Activated T-cell treated with anti-CD3 and anti-CD28 coated beads for 24 hours (primary cell): Measurements from ENCODE around the gene KCNG2.

Experiments used
- DNase-seq: peaks from one replicate; pipeline ENCODE4 v3.0.0-alpha.2; 2020; ENCODE audit warnings: low read depth

The KCNG2 gene

DNA sequence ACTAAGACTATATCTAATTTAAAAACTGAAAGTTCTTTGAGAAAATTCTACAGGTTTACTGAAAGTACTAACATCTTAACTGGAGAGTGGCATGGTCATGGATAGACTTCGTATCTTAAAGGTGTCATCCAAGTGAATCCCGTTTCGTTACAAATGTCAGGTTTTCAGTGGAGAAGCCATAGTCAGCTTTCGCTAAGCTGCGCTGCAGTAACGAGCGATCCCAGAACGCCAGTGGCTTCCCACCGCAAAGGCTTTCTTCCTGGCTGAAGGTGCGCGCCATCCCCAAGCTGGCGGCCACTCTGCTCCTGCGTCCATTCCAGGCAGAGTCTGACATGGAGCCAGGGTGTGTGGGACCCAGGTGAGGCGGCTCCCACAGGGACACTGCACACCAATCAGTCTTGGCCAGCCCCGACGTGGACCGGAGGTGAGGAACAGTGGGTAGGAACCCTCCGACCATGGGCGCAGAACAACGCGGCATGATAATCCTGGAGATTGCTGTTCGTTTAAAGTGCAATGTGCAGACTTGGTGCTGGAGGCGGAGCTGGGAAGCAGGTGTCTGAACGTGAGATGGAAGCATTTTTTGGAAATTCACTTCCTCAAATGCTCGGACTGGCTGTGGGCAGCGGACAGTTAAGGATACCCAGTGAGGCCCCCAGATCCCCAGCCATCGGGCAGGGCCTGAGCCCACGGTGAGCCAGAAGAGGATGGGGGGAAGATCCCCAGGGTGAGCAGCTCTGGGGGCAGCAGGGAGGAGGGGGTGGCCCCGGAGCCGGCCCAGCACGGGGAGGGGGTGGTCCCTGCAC, 27.8 kb upstream of the KCNG2 start:
- DNase-seq = no peak

DNA sequence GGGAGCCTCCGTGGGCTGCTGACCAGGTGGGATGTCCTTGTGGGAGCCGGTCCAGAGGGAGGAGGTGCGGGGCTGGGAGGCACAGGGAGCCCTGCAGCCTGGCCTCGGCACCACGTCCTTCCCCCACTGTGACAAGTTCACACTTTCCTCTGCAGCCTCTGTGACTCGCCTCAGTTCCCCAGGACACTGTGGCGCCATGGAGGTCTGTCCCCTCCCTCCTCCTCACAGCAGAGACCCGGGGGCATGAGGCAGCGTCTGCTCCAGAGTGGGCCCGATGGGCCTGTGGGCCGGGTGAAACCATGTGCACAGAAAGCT, 27.3 kb upstream of the KCNG2 start:
- DNase-seq = no peak

- DNase-seq = no peak
Observed at GRCh38 chr18:79770826-79771225, 26.9 kb upstream of the KCNG2 start.

DNA sequence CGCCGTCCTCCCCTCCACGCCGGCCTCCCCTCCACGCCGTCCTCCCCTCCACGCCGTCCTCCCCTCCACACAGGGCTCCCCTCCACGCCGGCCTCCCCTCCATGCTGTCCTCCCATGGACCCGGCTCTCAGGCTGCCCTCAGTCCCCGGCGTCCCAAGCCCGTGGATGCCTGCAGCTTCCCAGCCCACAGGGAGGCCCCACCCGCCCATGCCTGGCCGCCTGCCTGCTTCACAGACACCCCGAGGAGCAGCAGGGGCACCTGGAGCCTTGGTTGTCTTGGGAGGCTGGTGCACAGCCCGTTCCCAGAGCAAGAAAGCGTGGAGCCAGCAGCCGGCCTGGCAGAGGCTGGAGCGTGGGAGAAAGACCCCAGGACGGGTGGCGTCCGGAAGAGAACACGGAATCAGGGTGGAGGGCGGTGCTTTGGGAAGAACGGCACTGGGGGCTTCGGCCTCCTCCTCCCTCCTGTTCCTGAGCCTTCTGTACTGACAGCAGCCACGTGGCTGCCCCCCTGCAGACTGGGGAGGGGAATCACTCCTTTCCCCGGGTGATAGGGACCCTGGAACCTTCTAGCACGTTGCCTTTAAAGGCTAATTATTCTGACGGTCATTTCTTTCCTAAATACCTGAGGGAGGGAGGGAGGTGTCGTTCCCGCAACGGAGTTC, 26.2 kb upstream of the KCNG2 start:
- DNase-seq = no peak

DNA sequence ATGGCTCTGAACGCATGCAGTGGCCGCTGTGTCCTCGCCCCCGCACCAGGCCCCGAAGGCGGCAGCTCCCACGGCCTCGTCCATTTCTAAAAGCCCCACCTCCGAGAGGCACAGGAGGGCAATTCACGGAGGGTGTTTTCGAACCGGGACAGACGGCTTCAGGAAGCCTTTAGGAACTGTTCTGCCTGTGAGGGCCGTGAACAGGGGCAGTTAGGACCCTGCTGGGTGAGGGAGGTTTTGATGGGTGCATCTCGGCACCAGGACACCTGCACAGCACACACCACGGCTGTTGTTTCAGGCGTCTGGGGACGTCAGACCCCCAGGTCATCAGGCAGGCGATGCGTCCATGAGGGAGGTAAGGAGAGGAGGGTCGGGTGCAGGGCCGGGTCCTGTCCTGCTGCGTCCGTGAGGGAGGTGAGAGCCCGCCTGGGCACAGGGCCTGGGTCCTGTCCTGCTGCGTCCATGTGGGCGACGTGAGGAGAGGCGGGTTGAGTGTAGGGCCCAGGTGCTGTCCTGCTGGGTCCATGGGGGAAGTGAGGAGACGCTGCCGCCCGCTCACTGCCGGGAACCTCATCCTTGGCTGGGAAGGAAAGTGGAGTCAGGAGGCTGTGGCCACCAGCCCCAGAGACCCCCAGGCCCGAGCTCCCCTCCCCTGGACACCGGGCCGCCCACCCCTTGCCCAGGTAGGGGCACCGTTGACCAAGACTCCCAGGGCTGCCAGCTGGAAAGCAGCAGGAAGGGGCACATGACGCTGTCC, 25.5 kb upstream of the KCNG2 start:
- no peak for DNase-seq

DNA sequence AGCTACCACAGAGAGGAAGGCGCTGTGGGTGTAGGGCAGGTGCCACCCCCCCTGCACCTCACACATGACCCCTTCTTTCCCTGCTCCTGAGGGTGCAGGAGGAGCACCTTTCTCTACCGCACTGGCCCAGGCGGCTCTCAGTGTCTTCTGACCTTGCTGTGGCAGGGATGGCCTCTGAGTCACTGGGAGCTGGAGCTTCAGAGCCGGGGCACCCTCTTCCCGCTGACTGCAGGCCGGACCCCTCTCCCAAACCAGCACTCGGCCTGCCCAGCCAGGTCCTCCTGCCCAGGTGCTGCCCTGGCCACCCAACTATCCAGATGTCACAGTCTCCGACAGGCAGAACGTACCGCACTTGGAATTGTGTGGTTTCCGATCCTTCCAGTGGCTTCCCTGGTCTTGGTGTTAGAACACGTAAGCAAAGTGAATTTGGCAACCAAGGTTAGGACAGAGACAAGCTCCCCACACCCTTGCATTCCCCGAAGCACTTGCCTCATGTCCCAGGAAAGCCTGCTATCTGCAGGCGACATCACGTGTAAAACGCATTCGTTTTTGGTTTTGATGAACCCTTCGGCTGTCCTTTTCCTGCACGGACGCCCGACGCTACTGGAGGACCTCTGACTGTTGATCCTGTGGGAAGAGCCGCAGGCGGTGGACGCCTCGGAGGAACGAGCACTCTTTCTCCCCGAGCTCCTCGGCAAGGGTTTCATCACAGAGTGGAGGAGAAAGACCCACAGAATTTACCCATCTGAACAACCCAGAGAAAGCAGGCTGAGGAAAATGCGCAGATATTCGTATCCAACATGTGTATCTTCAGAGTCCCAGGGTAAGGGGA, 24.7 kb upstream of the KCNG2 start:
- no peak for DNase-seq

- DNase-seq = no peak
Observed at GRCh38 chr18:79774111-79774510, 23.6 kb upstream of the KCNG2 start.

DNA sequence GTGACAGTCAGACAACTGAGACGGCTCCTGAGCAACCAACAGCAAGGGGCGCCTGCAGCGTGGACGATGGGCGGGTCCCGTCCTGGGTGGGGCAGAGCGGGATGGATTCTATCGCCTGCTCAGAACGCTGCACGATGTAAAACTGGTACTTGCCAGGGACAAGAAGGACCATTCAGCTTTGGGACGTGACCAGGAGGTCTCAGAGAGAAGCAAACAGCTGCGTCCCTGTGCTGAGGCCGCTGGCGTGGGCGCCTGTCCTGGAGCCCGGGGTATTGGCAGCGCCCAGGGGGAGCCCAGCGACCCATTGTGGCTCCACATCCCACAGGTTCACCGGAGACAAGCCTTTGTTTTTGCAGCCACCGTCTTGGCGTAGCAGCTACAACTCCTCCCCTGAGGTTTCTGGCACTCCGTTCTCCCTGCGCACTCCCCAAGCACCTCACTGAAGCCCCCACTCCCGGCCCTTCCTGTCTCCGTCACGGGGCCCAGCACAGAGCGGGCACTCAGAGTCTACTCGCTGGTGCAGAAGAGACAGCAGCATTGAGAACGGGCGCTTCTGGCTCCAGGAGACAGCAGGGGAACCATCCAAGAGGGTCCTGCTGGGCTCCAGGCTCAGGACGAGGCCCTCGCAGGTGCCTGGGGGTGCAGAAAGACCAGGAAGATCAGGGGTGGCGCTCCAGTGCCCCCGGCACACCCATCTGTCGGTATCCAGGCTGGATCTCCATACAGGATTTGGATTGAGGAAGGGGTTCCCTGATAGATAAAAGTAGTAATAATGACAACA, 22.1 kb upstream of the KCNG2 start:
- DNase-seq = no peak

- no peak for DNase-seq
Observed at GRCh38 chr18:79776674-79777073, 21.1 kb upstream of the KCNG2 start.

GRCh38 chr18:79778291-79778791, 19.4 kb upstream of the KCNG2 start:
- no peak for DNase-seq

- no peak for DNase-seq
Observed at GRCh38 chr18:79779021-79779699, 18.6 kb upstream of the KCNG2 start.

GRCh38 chr18:79779700-79780190, 18.0 kb upstream of the KCNG2 start:
- DNase-seq = no peak

GRCh38 chr18:79780547-79780946, 17.2 kb upstream of the KCNG2 start:
- DNase-seq = no peak

GRCh38 chr18:79781331-79781941, 16.3 kb upstream of the KCNG2 start:
- no peak for DNase-seq

DNA sequence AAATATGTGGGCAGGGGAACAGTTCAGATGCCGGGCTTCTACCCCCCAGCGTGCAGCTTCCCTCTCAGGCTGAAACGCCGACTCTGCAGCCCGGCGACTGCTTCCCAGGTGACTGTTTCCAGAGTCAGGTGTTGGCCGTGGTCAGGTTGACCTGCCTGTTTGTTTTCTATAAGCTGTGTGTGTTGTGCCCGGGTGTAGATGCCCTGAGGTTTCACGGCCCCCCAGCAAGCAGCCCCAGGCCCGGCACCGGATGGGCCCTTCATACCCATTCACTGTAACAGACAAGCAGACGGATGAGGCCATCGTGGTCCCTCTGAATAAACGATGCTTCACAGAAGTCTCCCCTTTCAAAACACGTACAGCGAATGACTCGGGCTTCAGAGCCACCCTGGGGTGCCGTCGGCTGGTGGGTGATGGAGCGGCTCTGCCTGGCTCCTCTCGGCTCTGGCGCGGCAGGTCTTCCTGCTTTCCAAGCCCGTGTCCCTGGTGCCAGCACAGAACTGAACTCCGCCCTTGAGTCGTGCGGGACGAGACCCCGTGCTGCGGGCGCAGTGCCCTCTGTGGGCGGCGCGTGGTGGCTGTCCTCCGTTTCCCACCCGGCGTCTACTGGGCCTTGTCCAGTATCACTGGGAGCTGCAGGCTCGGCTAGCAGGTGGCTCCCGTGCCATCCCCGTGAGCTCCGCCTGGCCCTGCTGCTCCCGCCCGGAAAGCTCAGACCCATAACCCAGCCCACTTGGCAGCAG, 15.0 kb upstream of the KCNG2 start:
- DNase-seq = no peak

- no peak for DNase-seq
Observed at GRCh38 chr18:79784071-79784913, 13.4 kb upstream of the KCNG2 start.

GRCh38 chr18:79784965-79785770, 12.6 kb upstream of the KCNG2 start:
- no peak for DNase-seq

- DNase-seq = no peak
Observed at GRCh38 chr18:79785831-79786230, 11.9 kb upstream of the KCNG2 start.
